D341Med (cell line): ENCODE results near the gene PIGN.
"Not testable (repeated sequence)": the region's sequence is repeated elsewhere in the genome, so short reads cannot be mapped to it uniquely, and the experiment has no call there.

Source experiments
- DNase-seq: peaks from one replicate; pipeline ENCODE4 v3.0.0; 2012; ENCODE audit warnings: low spot score

Gene PIGN

DNA sequence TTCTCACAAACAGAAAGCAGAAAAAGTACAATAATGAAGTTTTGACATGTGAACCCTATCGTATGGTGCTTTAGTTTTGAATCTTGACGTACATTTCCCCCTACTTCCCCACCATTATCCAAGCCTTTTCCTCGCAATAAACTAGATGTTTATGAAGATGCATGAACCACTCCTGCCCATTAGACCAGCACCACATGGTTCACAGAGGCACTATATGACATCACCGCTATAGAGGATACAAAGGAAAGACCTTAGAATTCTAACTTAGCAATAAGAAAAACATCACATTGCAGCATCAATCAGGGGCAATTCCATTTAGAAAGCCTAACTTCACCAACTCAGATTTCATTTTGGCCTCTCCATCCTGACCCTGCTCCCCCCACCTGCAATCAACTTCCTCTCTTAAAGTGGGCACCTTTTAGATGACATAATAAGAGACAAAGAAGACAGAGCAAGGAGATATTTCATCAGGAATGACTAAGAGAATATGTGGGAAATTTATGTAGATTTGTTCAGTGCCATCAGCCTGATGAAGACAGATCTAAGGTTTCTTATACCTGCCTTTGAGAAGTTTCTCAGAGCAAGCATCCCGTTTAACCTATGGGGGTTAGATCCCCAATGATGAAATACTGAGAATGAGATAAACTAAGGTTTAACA, 124.9 kb downstream of the PIGN start:
- DNase-seq = no peak

DNA sequence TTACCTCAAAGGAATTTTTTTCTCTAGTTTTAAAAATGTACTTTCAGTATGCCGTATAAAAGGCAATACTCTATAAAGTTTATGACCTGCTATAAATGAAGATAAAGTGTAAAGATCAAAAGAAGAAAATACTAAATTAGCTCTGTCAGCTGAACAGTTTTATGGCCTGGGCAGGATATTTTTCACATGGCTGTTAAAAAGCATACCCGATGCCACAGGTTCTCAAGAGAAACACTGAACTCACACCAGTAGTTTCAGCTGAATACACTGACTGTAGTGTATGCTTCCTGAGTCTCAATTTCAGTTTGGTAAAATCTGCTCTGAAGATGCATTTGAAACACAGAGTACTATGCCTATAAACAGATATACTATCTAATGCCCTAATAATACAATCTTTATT, 126.0 kb downstream of the PIGN start:
- no peak for DNase-seq

DNA sequence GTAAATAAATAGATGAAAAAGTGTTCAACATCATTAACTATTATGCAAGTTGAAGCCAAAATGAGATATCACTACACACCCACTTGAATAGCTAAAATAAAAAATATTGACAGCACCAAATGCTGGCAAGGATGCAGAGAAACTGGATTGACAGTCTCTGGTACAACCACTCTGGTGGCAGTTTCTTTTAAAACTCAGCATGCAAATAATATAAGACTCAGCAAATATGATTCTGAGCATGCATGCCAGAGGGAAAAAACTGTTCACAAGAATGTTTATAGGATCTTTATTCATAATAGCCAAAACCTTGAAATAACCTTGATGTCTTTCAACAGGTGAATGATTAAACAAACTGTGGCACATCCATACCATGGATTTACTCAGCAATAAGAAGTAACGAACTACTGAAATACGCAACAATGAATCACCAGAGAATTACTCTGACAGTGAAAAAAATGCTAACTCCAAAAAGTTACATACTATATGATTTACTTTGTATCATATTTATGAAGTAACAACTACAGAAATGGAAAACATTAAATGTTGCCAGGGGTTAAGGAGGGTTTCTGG, 131.8 kb downstream of the PIGN start:
- no peak for DNase-seq

DNA sequence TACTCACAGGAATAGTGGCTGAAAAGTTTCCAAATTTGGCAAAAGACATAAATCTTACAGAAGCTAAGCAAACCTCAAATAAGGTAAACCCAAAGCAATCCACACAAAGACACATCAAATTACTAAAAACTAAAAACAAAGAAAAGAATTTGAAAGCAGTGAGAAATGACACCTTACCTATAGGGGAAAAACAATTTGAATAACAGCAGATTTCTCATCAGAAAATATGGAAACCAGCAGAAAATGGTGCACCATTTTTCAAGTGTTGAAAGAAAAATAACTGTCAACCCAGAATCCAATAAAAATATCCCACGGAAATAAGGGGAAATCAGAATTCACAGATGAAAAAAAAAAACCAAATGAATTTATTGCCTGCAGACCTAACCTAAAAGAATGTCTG, 138.6 kb downstream of the PIGN start:
- no peak for DNase-seq

DNA sequence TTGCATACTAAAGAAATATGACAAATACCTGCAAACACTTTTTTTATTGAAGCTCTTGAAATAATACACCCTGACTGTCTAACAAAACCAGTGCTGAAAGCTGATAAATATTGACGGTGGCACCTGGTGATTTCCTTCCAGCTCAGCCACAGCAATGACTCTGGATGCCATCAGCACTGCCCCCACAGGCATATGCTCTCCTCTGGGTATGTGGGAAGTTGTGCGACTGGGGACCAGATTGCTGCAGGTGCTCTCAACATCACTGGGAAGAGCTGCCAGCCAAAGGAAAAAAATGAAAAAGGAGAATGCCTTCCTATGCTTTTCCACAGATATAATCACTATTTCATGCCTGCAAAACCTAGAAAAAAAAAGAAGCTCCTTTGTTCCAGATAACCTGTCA, 141.5 kb downstream of the PIGN start:
- no peak for DNase-seq

DNA sequence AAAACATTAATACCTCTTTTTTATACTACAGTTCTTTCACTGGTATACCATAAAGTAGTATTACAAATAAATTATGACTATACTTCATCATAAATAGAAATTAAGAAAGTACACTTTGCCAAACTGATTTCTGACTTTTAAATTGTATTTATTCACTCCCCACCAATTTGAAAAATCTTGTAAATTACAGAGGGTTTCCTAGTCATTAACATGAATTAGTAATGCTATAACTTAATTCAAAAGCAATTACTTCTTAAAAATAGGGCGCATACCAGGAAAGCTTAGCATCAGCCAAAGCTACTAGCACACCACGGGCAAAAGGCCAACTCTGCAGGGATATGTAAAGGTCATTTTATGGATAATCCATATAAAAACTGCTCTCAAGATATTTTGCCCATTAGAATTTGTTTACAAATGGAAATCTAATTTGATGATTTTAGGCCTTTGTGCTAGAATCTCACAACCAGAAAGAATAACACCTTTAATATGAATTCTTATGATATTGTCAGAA, 142.3 kb downstream of the PIGN start:
- DNase-seq = no peak

DNA sequence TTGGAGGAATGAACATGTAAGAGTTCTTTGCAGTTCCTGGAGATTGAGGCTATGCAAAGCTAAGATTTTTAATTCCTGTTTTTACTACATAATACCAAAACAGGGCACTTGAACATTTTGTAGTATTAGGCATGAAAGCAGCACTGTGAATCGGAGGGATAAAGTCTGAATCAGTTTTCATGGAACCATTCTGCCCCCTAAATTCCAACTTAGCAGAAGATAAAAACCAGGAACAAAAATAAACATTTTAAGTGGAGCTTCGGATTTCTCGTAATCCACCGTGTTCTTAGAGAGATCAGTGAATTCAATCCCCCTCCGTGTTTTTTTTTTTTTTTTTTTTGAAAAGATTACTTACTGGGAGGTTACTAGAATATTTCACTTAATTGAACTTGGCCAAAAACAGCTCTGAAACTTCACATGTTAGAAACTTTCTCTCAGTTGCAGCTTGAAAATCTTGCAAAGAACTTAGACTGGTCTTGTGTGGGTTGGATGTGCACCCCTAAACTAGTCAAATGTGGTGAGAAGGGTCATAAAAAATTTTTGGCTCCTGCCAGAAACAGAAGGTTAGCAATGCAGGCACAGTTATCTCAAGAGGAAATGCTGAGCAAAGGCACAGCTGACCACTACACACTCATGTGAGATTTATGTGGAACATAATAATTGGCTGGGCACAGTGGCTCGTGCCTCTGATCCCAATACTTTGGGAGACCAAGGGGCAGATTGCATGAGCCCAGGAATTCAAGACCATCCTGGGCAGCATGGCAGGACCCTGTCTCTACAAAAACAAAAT, 148.7 kb downstream of the PIGN start:
- no peak for DNase-seq

DNA sequence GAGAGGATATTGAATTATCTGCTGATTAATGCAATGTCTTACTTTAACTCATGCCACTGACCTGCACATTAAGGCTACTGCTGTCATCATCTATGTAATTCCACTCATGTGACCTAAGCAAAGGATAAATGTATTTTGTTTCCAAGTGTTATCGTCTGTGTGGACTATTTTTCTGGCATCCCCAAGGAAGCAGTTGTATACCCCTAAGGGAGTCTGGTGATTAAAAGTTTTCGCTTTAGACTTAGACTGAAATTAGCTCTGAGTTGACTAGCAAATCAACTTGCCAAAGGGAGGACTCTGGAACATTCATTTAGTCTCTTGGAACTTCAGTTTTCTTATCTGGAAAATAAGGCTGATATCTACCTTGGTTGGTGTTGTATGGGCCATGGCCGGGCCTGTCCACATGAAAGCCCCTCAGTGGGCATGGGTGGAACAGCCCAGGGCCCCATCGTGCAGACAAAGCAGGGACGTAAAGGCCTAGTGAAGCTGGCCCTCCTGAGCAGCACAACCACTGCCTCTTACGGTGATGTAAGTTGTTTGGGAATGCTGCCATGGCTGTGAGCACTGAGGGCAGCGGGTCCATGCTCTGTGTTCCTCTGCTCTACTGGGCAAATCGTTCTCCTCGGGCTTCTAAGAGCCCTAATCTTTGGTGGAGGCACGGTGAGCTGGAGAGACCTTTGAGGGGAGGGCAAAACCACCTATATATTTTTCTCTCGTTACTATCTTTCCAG, 149.7 kb downstream of the PIGN start:
- DNase-seq = no peak

DNA sequence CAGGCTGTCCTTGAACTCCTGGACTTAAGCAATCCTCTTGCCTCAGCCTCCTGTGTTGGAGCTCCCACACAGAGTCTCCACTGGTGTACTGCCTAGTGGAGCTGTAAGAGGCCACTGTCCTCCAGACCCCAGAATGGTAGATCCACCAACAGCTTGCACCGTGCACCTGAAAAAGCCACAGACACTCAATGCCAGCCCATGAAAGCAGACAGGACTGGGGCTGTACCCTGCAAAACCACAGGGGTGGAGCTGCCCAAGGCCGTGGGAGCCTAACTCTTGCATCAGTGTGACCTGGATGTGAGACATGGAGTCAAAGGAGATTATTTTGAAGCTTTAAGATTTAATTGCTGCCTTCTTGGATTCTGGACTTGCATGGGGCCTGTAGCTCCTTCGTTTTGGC, 152.6 kb downstream of the PIGN start:
- DNase-seq = not testable (repeated sequence)

DNA sequence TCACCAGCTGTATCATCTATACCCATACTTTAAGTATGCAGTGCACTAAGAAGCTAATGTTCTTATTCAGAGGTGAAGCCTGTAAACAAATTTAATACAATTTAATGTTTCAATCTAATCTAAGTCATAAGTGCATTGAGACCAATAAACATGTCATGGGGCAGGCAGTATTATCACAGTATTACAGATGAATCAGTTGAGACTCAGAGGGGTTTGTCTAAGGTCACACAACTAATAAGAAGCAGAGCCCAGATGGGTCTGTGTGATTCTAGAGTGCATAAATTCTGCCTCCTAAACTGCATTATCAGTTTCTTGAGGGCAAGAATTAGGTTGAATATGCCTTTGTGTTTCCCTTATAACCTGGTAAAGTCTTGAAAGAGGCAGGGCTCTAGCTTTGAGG, 153.1 kb downstream of the PIGN start:
- DNase-seq = no peak

DNA sequence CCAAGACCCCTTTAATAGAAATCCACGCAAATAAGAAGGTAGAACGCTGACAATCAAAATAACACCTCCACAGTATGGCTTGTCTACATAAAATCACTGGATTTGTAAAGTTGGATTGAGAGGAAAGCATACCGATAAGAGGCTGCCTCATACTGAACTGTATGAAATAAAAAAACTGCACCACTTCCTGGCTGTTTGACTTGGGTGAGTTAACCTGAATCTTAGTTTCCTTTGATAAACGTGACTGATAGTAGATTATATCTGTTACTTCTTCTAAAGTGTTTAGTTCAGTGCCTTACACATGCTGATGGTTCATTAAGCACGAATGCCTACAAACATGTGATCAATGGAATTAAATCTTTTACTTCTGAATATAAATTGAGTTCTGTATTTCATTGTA, 153.6 kb downstream of the PIGN start:
- no peak for DNase-seq

DNA sequence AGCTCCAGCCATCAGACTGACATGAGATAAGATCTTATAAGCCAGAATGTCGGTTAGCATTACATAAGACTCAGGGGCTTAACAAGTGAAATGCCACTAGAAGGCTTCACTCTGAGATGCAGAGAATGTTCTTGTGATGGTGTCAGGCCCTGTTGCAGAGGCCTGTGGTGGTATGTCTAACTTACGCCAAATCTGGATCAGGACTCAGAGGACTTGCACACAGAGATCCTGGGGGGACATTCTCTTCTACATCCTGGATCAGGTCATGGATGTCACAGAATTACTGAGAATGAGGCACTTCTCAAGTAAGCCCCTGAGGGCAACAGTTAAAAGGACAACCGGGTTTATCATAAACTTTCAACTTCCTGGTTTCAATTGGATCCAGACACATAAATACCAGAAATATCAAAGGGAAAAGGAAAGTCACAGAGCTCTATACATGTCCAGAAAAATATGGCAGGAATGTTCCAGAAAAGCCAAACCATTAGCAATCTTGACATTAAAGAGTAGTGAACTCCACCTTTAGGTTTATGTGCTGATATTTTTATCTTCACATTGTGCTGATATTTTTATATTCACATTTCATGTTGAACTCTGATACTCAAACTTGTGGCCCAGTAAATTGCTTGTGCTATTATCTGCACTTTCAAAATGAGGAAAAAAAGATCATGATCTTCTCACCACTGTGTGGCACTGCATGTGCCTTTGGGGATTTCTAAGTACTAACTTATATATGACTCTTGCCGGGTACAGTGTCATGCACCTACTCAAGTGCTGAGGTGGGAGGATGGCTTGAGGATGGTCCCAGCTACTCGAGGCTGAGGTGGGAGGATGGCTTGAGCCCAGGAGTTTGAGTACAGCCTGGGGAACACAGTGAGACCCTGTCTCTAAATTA, 156.5 kb downstream of the PIGN start:
- DNase-seq = no peak

DNA sequence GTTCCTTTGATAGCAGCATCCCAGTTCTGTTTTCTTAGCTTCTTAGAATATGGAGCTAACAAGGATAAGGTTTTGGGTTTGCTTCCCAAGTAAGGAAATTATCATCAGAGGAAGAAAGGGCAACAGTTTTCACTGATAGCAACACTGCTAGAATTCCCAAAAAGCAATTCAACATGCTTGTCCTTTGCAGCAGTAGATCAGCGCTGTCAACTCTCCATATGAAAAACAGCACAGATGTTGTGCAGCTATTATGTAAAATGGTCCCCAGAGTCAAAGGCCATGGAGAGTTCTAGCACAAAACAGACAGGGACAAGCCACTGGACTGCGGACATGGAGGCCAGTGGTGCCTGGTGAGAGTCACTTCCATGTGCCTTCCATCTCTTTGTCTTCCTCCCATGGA, 158.1 kb downstream of the PIGN start:
- no peak for DNase-seq

DNA sequence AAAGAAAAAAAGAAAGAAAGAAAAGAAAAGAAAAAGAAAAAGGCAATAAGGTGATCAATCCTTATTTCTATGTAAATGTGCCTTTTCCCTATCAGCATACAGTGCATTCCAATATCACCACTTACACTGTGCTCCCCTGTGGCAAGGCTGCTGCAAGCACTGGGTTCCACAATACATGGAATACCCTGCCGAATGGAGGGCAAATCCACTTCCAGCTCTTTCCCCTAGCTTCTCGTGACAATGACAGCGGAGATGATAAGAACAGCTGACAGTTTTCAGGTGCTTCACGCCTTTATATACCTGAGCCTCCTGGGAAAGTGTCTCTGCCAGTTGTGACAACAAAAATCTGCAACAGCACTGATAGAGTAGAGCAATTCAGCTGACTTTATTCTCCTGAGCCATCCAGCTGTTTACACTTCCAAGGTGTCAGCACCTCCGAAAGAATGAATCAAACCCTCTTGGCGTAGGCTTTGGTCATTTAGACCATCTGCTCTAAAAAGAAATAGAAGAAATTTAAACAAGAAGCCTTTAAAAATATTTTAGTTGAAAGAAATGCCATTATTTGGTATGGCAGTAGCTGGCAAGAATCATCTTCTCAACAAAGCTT, 158.8 kb downstream of the PIGN start:
- no peak for DNase-seq

DNA sequence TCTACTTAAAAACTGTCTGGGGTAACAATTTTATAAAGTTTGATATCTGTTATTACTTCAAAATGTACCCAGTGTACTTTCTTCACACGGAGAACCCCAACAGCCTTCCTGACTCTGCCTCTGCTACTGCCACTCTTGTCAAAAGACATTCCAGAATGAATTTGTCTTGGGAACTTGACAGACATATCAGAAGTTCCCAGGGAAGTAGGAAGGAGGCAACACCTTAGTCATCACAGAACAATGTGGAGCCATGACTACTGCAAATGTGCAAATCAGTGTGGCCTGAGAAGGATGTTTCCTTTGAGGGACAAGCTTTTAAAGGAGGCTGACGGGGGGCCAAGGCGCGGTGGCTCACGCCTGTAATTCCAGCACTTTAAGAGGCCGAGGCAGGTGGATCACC, 160.3 kb downstream of the PIGN start:
- no peak for DNase-seq

DNA sequence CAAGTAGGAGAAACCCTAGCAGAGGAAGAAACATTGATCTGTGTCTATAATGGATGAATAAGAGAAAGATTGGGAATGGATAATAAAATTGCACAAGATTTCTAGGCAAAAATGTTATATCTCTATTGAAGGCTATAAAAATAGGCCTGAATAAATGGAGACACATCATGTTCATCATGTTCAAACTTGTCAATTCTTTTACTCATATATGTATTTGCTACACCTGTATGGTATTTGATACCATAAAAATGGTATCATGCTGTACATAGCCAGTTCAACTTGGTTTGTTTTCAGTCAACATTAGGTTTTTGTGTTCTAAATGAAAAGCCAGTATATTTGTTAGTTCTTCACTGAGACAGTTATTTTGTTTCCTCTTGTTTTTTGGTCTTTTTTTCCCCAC, 161.9 kb downstream of the PIGN start:
- no peak for DNase-seq

DNA sequence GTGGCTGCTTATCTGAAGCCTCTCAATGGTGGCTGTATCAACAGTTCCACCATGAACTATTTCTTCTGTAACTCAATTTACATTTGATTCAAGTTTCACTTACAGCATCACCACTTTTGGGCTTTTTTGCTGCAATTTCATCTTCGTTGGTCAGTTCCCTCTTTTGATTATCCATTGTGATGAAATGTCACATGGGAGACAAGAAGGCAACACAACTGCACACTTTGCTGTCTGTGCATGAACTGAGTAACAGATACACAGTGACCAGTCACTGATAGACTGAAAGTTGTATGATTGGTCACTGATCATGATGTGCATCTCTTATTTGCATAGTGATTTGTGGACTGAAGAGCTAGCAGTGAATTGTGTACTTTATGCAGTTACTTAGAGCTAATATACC, 163.3 kb downstream of the PIGN start:
- DNase-seq = no peak

DNA sequence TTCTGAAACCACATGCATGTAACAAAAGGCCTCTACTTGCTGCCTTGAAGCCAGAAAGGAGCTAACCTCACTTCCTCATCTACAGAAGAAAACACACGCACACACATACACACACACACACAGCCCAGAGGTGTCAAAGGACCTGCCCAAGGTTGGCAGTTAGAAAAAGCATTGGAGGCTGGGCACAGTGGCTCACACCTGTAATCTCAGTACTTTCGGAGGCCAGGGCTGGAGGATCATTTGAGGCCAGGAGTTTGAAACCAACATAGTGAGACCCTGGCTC, 168.2 kb downstream of the PIGN start:
- no peak for DNase-seq

DNA sequence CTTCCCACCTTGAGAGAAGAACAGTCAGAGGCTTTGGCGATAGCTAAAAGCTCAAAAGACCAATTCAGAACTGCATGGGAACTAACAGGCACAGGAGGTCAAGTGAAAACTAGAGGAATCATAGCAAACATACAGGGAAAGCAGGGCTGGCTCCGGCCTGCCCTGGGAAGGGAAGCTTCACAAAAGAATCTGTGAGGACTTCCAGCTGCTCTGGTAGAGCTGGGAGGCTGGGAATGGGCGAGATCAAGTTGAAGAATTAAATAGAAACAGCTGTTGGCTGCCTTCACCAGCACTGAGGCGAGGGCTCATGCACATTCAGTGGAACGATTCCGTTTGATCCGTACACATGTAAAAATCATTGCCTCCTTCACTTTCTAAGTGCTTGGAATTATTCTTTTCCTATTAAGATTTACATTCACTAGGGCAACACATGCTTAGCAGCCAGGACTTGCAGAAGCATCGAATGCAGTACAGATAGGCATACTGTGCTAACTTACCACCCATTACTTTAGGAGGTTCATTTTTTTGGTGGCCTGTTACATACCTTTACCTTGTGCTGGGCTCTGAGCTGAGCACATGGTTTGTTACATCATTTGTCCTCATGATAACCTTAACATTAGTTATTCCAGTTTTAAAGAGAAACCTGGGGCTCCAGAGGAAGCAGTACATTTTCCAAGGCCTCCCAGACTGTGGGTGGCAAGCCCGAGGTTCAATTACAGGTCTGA, 168.7 kb downstream of the PIGN start:
- DNase-seq = no peak

DNA sequence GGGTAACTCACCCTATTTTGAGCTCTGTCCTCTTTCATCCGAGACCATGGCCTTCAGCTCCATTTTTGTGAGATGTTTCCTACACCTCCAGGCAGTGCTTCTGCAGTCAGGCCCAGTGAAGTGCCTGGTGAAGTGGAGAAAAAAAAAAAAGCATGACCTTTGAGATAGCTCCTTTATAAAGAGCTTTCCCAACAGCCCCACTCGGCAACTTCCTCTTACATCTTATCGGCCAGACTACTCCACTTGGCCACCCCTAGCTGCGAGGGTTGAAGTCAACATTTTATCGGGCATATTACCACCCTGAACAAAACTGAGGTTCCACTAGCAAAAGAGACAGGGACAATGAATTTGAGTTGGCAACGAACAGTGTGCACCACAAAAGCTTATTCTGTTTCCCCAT, 169.2 kb downstream of the PIGN start:
- no peak for DNase-seq

DNA sequence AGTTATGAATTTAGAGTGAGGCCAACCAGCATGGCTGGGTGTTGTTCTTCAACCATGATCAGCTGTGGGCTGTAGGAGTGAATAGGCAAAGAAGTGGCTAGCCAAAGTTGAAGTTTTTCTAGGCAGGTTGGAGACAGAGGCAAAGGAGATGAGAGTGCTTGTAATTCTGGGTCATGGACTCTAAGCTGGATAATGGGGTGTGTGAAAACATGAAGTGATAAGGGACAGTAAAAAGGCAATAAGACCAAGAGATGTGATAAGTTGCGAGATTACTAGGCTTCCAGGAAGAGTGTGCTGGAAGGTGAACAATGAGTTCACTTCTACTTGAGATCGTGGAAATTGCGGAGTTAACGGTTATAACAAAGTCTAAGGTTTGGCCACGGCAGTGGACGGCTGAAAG, 175.4 kb downstream of the PIGN start:
- no peak for DNase-seq
